Activated T-cell treated with anti-CD3 and anti-CD28 coated beads for 24 hours (primary cell): ENCODE data around the gene HDAC4.

Experiments used
- DNase-seq: peaks from one replicate; pipeline ENCODE4 v3.0.0-alpha.2; 2020; ENCODE audit warnings: low read depth

HDAC4 gene

GRCh38 chr2:239425631-239426030 lies 24.8 kb upstream of the HDAC4 start:
- no peak for DNase-seq

GRCh38 chr2:239424337-239425045 lies 23.7 kb upstream of the HDAC4 start:
- no peak for DNase-seq

DNA sequence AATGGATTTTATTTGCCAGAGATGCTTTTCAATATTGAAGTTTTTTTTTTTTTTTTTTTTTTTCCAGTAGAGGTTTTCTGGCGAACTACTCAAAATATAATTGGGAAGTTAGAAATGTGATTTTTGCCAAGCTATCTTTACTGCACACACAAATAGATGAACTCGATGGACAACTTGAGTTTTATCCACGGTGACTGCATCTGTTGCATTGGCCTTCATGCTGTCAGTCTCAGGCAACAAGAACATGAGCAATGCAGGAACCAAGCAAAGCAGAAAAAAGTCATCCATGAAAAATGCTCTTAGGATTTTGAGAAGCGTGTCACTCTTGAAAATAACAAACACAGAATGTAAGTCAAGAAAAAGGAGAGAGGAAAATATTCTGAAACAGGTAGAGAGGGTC lies 22.7 kb upstream of the HDAC4 start:
- DNase-seq = no peak

DNA sequence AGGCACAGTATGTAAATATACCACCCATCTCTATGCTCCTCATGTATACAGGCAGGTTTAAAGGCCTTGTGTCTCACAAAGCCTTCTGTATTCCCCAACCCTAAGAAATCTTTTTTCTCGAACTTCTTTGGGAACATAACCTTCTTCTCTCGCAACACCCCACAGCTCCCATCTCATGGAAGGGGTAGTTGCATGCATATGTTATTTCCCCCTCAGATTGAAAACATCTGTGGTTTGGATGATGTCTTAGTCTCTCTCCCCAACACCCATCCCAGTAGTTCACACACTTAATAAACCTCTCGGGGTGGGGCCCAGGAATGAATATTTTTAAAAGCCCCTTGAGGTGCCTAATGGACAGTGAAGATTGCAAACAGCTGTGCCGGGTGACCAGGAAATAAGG lies 21.0 kb upstream of the HDAC4 start:
- DNase-seq = no peak

GRCh38 chr2:239420082-239420481 lies 19.3 kb upstream of the HDAC4 start:
- no peak for DNase-seq

GRCh38 chr2:239418918-239419317 lies 18.1 kb upstream of the HDAC4 start:
- DNase-seq = no peak

GRCh38 chr2:239412905-239413603 lies 12.2 kb upstream of the HDAC4 start:
- no peak for DNase-seq

- no peak for DNase-seq
Measured at GRCh38 chr2:239411549-239412319, 10.9 kb upstream of the HDAC4 start.

DNA sequence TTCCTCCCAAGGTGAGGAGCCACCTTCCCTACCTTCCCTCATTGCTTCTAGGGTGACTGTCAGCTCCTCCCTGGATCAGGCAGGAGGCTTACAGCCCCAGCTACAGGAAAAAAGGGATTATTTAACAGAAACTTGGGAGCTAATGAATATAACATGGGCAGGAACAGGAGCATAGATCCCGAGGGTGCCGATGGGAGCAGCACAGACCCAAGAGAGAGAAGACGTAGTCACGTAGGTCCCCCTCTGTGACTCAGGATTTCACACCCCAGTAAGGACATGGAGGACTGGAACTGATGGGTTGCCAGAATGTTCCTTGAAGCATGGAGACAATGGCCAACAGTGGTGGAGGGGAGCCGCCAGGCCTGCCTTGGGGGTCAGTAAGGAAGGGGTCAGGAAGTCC lies 10.3 kb upstream of the HDAC4 start:
- DNase-seq = no peak

GRCh38 chr2:239409976-239410375 lies 9.2 kb upstream of the HDAC4 start:
- DNase-seq = no peak

- DNase-seq = no peak
Measured at GRCh38 chr2:239407112-239407511, 6.3 kb upstream of the HDAC4 start.

GRCh38 chr2:239406316-239406995 lies 5.6 kb upstream of the HDAC4 start:
- DNase-seq = no peak

- no peak for DNase-seq
Measured at GRCh38 chr2:239405071-239405470, 4.3 kb upstream of the HDAC4 start.

DNA sequence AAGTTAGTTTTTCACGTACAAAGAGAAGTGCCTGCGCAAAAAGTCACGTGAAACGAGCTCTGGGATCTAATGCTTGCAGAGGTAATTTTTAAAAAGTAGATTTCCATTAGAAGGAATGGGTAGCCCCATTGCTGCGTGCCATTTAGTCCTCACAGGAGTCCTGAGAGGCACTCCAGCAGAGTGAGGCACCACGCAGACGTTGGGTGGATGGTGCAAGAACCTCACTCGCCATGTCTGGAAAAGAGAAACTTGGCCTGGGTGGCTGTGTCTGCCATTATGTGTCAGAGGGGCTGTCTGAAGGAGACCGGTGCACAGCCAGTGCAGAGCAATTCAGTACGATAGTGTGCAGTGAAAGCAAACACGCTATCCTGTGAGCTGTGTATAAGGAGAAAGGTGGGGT lies 1.8 kb upstream of the HDAC4 start:
- DNase-seq = no peak

DNA sequence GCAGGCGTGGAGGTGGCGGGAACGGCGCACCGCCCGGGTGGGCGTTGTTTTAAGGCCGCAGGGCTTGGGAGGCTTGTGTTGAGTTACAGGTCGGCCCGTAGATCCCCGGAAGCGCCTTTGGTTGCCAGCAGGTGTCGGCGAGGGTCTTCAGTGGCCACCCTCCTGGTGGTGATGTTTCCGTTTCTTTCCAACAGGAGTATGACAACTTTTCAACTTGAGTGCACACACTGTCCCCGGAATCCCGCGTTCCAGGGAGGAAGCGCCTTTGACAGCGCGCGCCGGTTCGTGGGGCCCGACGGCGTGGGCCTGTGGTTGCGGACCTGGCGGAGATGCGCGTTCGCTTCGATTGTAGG lies 1.0 kb upstream of the HDAC4 start:
- no peak for DNase-seq

DNA sequence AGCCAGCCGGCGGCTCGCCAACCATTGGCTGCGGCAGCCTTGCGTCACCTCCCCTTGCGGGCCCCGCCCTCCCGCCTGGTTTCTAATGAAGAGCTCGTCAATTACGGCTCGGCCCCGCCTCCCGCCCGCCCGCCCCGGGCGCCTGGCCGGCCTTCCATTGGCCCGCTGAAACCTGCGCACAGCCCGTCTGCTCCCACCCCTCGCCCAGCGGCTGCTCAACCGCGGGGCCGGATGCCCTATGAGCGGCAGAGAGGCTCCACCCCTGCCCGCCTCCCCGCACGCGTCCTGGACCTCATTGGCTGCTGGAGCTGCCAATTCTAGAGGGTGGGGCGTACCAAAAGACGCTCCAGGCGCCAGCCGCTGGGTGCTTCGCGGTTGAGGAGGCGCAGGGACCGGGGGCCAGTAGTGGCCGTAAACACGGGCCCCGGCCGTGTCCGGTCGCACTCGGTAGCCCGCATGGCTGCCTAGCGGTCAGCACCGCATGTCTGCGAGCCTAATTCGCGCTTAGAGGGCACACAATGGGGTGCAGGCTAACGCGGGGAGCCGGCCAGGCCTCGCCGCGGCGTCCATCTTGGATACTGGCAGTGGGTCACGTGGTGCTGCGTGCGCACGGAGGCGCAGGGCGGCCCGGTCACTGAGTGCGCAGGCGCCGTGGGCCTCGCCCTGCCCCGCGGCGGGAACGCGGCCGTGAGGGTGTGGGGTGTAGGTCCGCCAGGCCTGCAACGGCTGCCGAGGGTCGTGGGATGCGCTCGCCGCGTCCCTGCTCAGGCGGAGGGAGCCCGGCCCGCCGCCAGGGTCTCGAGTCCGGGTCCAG lies 454 bp upstream of the HDAC4 start:
- peak; percentile 99 for DNase-seq

GRCh38 chr2:239399921-239400595 lies 762 bp downstream of the HDAC4 start:
- DNase-seq = no peak

DNA sequence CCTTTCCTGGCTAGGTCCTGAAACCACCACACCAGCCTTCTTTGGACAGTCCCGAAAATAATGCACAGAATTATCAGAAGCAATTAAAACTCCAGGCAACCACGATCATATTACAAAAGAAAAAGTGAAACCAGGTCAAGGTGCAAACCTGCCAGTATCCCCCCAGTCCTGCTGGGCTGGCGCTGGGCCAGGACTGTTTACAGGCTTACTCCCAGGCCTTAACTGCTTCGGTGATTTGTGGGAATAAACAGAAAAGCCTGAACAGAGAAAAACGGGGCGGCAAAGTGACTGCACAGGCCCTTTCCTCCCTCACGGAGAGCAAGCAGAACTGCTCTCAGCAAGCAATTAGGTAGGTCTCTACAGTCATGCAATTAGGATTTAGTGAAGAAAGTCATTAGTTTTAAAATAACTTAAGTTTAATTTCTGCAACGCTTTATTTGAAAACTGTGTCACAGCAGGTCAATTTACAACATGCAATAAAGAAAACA lies 1.3 kb downstream of the HDAC4 start:
- no peak for DNase-seq

- DNase-seq = no peak
Measured at GRCh38 chr2:239398521-239398921, 2.3 kb downstream of the HDAC4 start.

GRCh38 chr2:239397931-239398471 lies 2.8 kb downstream of the HDAC4 start:
- no peak for DNase-seq
